HG03103 (cell line): ENCODE measurements around the gene MAT1A.
"Not testable (repeated sequence)": the region's sequence is repeated elsewhere in the genome, so short reads cannot be mapped to it uniquely, and the experiment has no call there.

Source experiments
- ATAC-seq: cut with Tn5 transposase; IDR thresholded peaks from one replicate; pipeline ENCODE4 v1.9.1; 2021; ENCODE audit warnings: low read depth; ENCODE audit not compliant: unreplicated experiment

Gene MAT1A

GRCh38 chr10:80289451-80290287 is at the start of gene MAT1A:
Gene MAT1A (minus strand): TSS chr10:80289658. CDS start chr10:80289423, 235 bp downstream.
- ATAC-seq = no peak

GRCh38 chr10:80333983-80334382 is 44.5 kb upstream of the MAT1A start:
- ATAC-seq = no peak

GRCh38 chr10:80324891-80325364 is 35.5 kb upstream of the MAT1A start:
- ATAC-seq = no peak

- no peak for ATAC-seq
Measured at GRCh38 chr10:80324086-80324485, 34.6 kb upstream of the MAT1A start.

DNA sequence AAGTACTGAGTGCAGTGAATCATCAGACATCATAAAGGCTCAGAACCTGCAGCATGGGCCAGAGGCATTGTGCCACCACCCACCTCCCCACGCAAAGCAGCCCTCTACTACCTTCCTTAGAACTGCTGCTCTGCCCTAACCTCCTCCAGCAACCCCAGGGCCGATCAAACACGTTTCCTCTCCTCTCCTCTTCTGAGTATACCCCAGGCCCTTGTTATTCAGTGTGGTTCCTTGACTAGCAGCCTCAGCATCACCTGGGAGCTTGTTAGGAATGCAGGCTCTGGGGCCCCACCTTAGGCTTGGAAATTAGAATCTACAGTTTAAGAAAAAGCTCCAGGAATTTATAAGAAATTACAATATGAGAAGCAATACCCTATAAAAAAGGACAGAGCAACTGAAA is 33.9 kb upstream of the MAT1A start:
- ATAC-seq = no peak

GRCh38 chr10:80322711-80323110 is 33.3 kb upstream of the MAT1A start:
- ATAC-seq = no peak

DNA sequence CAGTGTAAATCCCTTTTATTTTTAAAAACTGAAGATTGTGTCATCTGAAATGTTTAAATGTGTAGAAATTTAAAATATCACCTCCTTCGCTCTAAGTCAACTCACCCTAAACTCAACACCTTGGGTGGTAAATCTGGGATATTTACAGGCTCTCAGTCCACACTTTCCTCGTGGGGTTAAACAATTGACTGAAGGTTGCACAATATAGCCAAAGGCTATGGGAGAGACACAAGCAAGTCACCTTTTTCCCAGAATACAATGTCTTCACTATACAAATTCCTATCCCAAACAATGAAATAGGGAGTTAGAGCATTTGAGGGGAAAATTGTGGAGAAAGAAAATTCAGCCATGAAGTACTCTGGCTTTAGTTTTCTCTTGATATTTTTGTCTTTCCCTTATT is 32.7 kb upstream of the MAT1A start:
- ATAC-seq = no peak

- ATAC-seq = no peak
Measured at GRCh38 chr10:80321183-80321582, 31.7 kb upstream of the MAT1A start.

- no peak for ATAC-seq
Measured at GRCh38 chr10:80320377-80320776, 30.9 kb upstream of the MAT1A start.

DNA sequence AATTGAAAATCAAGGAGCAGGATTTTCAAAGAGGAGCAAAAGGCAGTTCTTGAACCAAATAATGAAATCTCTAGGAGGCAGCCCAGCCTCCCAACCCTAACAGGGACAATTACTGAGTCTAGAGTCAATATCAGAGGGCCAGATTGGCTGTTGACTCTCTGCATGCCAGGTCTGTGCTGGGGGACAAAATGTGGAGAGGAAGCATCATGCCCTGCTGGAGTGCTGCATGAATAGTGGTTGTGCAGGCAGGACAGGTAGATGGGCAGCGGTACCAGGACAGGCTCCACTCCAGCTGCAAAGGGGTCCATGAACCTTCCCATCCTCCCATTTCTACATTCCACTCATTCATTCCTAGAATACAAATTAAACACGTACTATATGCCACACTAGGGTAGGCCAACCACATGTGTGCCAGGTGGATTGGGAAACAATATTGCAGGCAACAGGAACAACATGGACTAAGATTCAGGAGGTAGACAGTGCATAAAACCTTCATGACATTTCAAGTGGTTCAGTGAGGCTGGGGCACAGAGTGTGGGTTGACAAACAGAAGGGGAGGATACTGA is 30.4 kb upstream of the MAT1A start:
- ATAC-seq = no peak

- ATAC-seq = no peak
Measured at GRCh38 chr10:80319318-80319717, 29.9 kb upstream of the MAT1A start.

GRCh38 chr10:80318742-80319141 is 29.3 kb upstream of the MAT1A start:
- no peak for ATAC-seq

- ATAC-seq = no peak
Measured at GRCh38 chr10:80315391-80315790, 25.9 kb upstream of the MAT1A start.

DNA sequence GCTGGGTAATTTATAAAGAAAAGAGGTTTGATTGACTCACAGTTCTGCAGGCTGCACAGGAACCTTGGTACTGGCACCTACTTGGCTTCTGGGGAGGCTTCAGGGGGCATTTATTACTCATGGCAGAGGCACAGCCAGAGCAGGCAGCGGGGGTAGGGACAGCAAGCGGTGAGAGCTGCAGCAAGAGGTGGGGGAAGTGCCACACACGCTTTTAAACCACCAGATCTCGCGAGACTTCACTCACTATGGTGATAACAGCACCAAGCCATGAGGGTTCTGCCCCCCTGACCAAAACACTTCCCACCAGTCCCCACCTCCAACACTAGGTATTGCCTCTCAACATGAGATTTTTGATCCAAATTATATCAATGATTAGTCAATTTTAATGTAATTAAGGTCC is 24.1 kb upstream of the MAT1A start:
- no peak for ATAC-seq

DNA sequence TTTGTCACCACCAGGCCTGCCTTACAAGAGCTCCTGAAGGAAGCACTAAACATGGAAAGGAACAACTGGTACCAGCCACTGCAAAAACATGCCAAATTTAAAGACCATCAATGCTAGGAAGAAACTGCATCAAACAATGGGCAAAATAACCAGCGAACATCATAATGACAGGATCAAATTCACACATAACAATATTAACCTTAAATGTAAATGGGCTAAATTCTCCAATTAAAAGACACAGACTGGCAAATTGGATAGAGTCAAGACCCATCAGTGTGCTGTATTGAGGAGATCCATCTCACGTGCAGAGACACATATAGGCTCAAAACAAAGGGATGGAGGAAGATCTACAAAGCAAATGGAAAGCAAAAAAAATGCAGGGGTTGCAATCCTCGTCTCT is 16.5 kb upstream of the MAT1A start:
- not testable (repeated sequence) for ATAC-seq

DNA sequence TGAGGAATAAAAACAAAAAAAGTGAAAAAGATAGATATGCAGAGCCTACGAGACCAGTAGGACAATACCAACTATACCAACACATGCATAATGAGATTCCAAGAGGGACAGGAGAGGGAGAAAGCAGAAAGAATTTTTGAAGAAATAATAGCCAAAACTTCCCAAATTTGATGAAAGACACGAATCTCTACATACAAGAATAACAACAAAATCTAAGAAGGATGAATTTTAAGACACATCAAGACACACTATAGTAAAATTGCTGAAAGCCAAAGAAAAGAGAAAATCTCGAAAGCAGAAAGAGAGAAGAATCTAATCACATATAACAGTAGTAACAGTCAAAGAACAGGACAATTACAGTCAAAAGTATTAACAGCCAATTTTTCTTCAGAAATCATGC is 7.5 kb upstream of the MAT1A start:
- no peak for ATAC-seq

- ATAC-seq = no peak
Measured at GRCh38 chr10:80292607-80293239, 3.3 kb upstream of the MAT1A start.

DNA sequence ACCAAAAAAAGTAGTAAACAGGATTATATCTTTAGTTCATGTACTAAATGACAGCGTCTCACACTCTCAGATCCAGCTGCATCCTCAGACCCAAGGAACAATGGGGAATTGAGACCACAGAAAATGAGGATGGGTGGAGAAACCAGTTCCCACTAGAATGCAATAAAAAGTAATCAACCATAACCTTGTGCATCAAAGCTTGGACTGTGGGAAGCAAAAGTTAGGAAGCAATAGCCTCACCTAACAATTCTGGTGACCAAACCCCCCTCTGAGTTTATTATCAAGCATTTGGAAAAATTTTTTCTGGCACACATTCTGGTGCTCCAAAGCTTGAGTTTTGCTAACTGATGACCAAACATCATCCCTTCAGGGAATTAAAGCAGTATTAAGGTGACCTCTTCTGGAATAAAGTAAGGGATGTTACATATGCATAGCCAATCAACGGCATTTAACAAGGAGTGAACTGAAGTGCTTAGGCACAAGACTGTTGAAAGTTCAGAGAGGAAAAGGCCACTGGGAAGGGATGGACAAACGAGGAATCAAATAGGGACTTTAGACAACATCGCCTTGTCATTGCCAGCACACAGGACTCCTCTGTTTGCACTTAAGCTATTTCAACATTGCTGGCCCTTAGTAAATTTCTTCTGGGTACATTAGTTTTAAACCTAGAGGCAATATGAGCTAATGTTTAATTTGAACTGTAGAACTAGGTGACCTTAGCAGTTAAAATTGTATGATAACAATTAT is 1.2 kb upstream of the MAT1A start:
- ATAC-seq = no peak

GRCh38 chr10:80288849-80289248 is 609 bp downstream of the MAT1A start:
- ATAC-seq = no peak

GRCh38 chr10:80284522-80284921 is 4.9 kb downstream of the MAT1A start:
- ATAC-seq = no peak
